Loucy (cell line): ENCODE results near the gene RUSC1.

Source experiments
- H2AFZ ChIP-seq: fragments of 200-600 bp; sonication (generic); 2 replicates; pipeline ENCODE4 v1.6.0; 2016; ENCODE audit warnings: antibody characterized with exemption, mild to moderate bottlenecking, low read length, moderate library complexity
- H3F3A ChIP-seq: fragments of 200-600 bp; 2 replicates; pipeline ENCODE4 v1.6.0; 2016; ENCODE audit warnings: antibody characterized with exemption, low read depth, mild to moderate bottlenecking
- H3K27me3 ChIP-seq: fragments of 200-600 bp; sonication (generic); 2 replicates; pipeline ENCODE4 v1.6.1; 2014; ENCODE audit warnings: low read length, mild to moderate bottlenecking; ENCODE audit not compliant: insufficient read depth, poor library complexity, severe bottlenecking
- H3K36me3 ChIP-seq: fragments of 200-600 bp; sonication (generic); 2 replicates; pipeline ENCODE4 v1.6.1; 2016; ENCODE audit warnings: low read length; ENCODE audit not compliant: insufficient read depth
- H3K4me1 ChIP-seq: fragments of 200-600 bp; sonication (generic); 2 replicates; pipeline ENCODE4 v1.5.1; 2014; ENCODE audit warnings: low read length, mild to moderate bottlenecking; ENCODE audit not compliant: insufficient read depth, poor library complexity, severe bottlenecking
- H3K4me2 ChIP-seq: fragments of 200-600 bp; sonication (generic); 2 replicates; pipeline ENCODE4 v1.6.0; 2014; ENCODE audit warnings: antibody characterized with exemption, low read length, low read depth, mild to moderate bottlenecking; ENCODE audit not compliant: poor library complexity, severe bottlenecking
- H3K4me3 ChIP-seq: fragments of 200-600 bp; sonication (generic); 2 replicates; pipeline ENCODE4 v1.5.1; 2014; ENCODE audit warnings: low read length, mild to moderate bottlenecking, mixed read lengths; ENCODE audit not compliant: poor library complexity, severe bottlenecking
- H3K79me2 ChIP-seq: fragments of 200-600 bp; sonication (generic); 2 replicates; pipeline ENCODE4 v1.6.1; 2014; ENCODE audit warnings: low read length; ENCODE audit not compliant: insufficient read depth
- H3K9ac ChIP-seq: fragments of 200-600 bp; sonication (generic); 2 replicates; pipeline ENCODE4 v1.6.0; 2014; ENCODE audit warnings: mild to moderate bottlenecking, low read depth, low read length, moderate library complexity; ENCODE audit not compliant: poor library complexity, severe bottlenecking
- H3K9me2 ChIP-seq: fragments of 200-600 bp; sonication (generic); replicated peaks from 2 replicates; pipeline ENCODE4 v1.6.1; 2016; ENCODE audit warnings: low read depth, low read length, mixed read lengths
- H3K9me3 ChIP-seq: fragments of 200-600 bp; sonication (generic); 2 replicates; pipeline ENCODE4 v1.6.1; 2014; ENCODE audit warnings: mild to moderate bottlenecking, antibody characterized with exemption, low read length, low read depth; ENCODE audit not compliant: insufficient read depth
- H4K20me1 ChIP-seq: fragments of 200-600 bp; sonication (generic); 2 replicates; pipeline ENCODE4 v1.6.0; 2014; ENCODE audit warnings: antibody characterized with exemption, low read length, mild to moderate bottlenecking; ENCODE audit not compliant: insufficient read depth, poor library complexity, severe bottlenecking
- CTCF ChIP-seq: fragments of 200-600 bp; sonication (generic); conservative IDR thresholded peaks from 2 replicates; pipeline ENCODE4 v1.5.1; 2014; ENCODE audit warnings: mild to moderate bottlenecking, antibody characterized with exemption, low read length
- EZH2phosphoT487 ChIP-seq: fragments of 200-600 bp; IDR thresholded peaks from 2 replicates; pipeline ENCODE4 v1.6.1; 2018; ENCODE audit warnings: antibody characterized with exemption, mild to moderate bottlenecking, moderate library complexity, borderline replicate concordance

RUSC1 gene

GRCh38 chr1:155321639-155322503 lies 1.2 kb downstream of the RUSC1 start:
- Histone ChIP-seq H3K9ac (peak overlapping the region; percentile 86), H3K27me3 (no peaks in the 10 kb centered on the region), H3K4me1 (peaks cover 26% of the 10 kb centered on the region), H3K79me2 (peaks cover 13% of the 10 kb centered on the region), H3K4me2 (peak overlapping the region; percentile 79), H2AFZ (no peak overlapping the region), H3F3A (0 out of 2 replicates have a peak, but pooled peaks cover under 1% of the 10 kb centered on the region), H3K9me2 (no peaks in the 10 kb centered on the region), H4K20me1 (peaks cover 21% of the 10 kb centered on the region), H3K36me3 (peaks cover 38% of the 10 kb centered on the region; the same call in 1 of the 2 replicates), H3K4me3 (peak overlapping the region; percentile 92), H3K9me3 (no peaks in the 10 kb centered on the region)
- TF ChIP-seq EZH2phosphoT487 = no peak

GRCh38 chr1:155322571-155322952 lies 1.9 kb downstream of the RUSC1 start:
- no peak overlapping the region for H2AFZ ChIP-seq
- peak overlapping the region; percentile 79 for H3K4me2 ChIP-seq
- H3K9me2 ChIP-seq = no peaks in the 10 kb centered on the region
- H3K4me1 ChIP-seq = peaks cover 26% of the 10 kb centered on the region
- no peaks in the 10 kb centered on the region for H3K9me3 ChIP-seq
- no peak for TF ChIP-seq EZH2phosphoT487
- TF ChIP-seq CTCF = no peak
- H3F3A ChIP-seq = 0 out of 2 replicates have a peak, but pooled peaks cover 6% of the 10 kb centered on the region
- peak overlapping the region; percentile 86 for H3K9ac ChIP-seq
- no peaks in the 10 kb centered on the region for H3K27me3 ChIP-seq
- H3K4me3 ChIP-seq = peak overlapping the region; percentile 92
- peaks cover 38% of the 10 kb centered on the region; the same call in 1 of the 2 replicates for H3K36me3 ChIP-seq
- H4K20me1 ChIP-seq = peaks cover 17% of the 10 kb centered on the region
- H3K79me2 ChIP-seq = peaks cover 10% of the 10 kb centered on the region

- Histone ChIP-seq H3F3A (0 out of 2 replicates have a peak, but pooled peaks cover 6% of the 10 kb centered on the region), H3K9me2 (no peaks in the 10 kb centered on the region), H3K4me3 (peak overlapping the region; percentile 92), H4K20me1 (peaks cover 17% of the 10 kb centered on the region), H3K36me3 (peaks cover 33% of the 10 kb centered on the region; the same call in 1 of the 2 replicates), H3K9me3 (no peaks in the 10 kb centered on the region), H3K27me3 (no peaks in the 10 kb centered on the region), H3K79me2 (peaks cover 10% of the 10 kb centered on the region), H3K4me2 (peak overlapping the region; percentile 79), H2AFZ (peak overlapping the region; percentile 72), H3K9ac (peak overlapping the region; percentile 86), H3K4me1 (peaks cover 26% of the 10 kb centered on the region)
- TF ChIP-seq CTCF (peak; percentile 73), EZH2phosphoT487 (no peak)
Observed at GRCh38 chr1:155322953-155323728, 2.4 kb downstream of the RUSC1 start.
